ENCODE data around the gene ADCY5.

Gene ADCY5

GRCh38 chr3:123285931-123286307 is 163.0 kb downstream of the ADCY5 start:
- Histone ChIP-seq H3K27ac (ENCODE audit: extremely low read depth, low read depth, low read length) (no peak overlapping the region), H3K4me3 (ENCODE audit: low read depth, low read length) (no peak overlapping the region), H3K9me3 (ENCODE audit: control insufficient read depth, insufficient read depth, low read depth, low read length) (no peaks in the 10 kb centered on the region), H3K36me3 (ENCODE audit: control insufficient read depth in 2 of 2, insufficient read depth in 1 of 2, low read length in 2 of 2) (no peaks in the 10 kb centered on the region), H3K4me1 (ENCODE audit: control insufficient read depth, insufficient read depth, low read length) (no peaks in the 10 kb centered on the region)
- ChIA-PET POLR2A (no interaction called here), CTCF (interaction anchor here (0.5 to 2.1 kb wide), 8 partner anchors 9 to 403 kb away, joined by 3 to 8 read pairs (median 4); no protein-coding TSS in a partner anchor)
- TF ChIP-seq ZNF600 (tag by site-specific recombination; IDR thresholded peaks at IDR 0.05) (no peak), ZNF843 (tag by site-specific recombination; IDR thresholded peaks at IDR 0.05) (no peak), BCL6B (tag by site-specific recombination; IDR thresholded peaks at IDR 0.05) (no peak), ZXDB (tag by site-specific recombination; IDR thresholded peaks at IDR 0.05) (no peak), ZNF354C (tag by site-specific recombination; IDR thresholded peaks at IDR 0.05; ENCODE audit: borderline replicate concordance, low read depth) (no peak), ZNF311 (tag by site-specific recombination; IDR thresholded peaks at IDR 0.05; ENCODE audit: borderline replicate concordance) (no peak), ZNF174 (tag by site-specific recombination; IDR thresholded peaks at IDR 0.05) (no peak), ZNF148 (tag by site-specific recombination; IDR thresholded peaks at IDR 0.05; ENCODE audit: borderline replicate concordance) (no peak), RBAK (tag by site-specific recombination; IDR thresholded peaks at IDR 0.05) (no peak), KLF1 (tag by site-specific recombination; IDR thresholded peaks at IDR 0.05) (no peak), SCRT1 (tag by site-specific recombination; IDR thresholded peaks at IDR 0.05; ENCODE audit: borderline replicate concordance) (no peak), GFI1B (tag by site-specific recombination; IDR thresholded peaks at IDR 0.05) (no peak), HIC1 (tag by site-specific recombination; IDR thresholded peaks at IDR 0.05) (no peak)

- Histone ChIP-seq H3K4me1 (ENCODE audit: control insufficient read depth, insufficient read depth, low read length) (no peaks in the 10 kb centered on the region), H3K4me3 (ENCODE audit: low read depth, low read length) (no peak overlapping the region), H3K36me3 (ENCODE audit: control insufficient read depth in 2 of 2, insufficient read depth in 1 of 2, low read length in 2 of 2) (no peaks in the 10 kb centered on the region), H3K9me3 (ENCODE audit: control insufficient read depth, insufficient read depth, low read depth, low read length) (no peaks in the 10 kb centered on the region), H3K27ac (ENCODE audit: extremely low read depth, low read depth, low read length) (no peak overlapping the region)
- ChIA-PET CTCF (interaction anchor here (0.7 to 2.1 kb wide), 4 partner anchors 8 to 403 kb away, joined by 3 to 7 read pairs (median 4); no protein-coding TSS in a partner anchor), POLR2A (no interaction called here)
- TF ChIP-seq ZNF664 (tag by site-specific recombination; IDR thresholded peaks at IDR 0.05), result no peak
- no peak for TF ChIP-seq ZNF280D (tag by site-specific recombination; IDR thresholded peaks at IDR 0.05)
- TF ChIP-seq ZBTB6 (tag by site-specific recombination; IDR thresholded peaks at IDR 0.05), result no peak
- no peak for TF ChIP-seq ZNF324 (tag by site-specific recombination; IDR thresholded peaks at IDR 0.05)
- TF ChIP-seq ZNF426 (tag by site-specific recombination; IDR thresholded peaks at IDR 0.05), result no peak
- no peak for TF ChIP-seq REPIN1 (tag by site-specific recombination; IDR thresholded peaks at IDR 0.05; ENCODE audit: low read depth)
- no peak for TF ChIP-seq ZNF596 (tag by site-specific recombination; IDR thresholded peaks at IDR 0.05)
Observed at GRCh38 chr3:123285479-123285878, 163.4 kb downstream of the ADCY5 start.
